Measurements from ENCODE around the gene ASMTL.

- TF ChIP-seq POLR2A (IDR thresholded peaks at IDR 0.05) (no peak), CTCF (IDR thresholded peaks at IDR 0.05) (no peak)
Observed at GRCh38 chrX:1487401-1487800, 34.7 kb upstream of the ASMTL start.
